Measurements from ENCODE around the gene CATSPERD.
"Not testable (repeated sequence)": the region's sequence is repeated elsewhere in the genome, so short reads cannot be mapped to it uniquely, and the experiment has no call there.

Gene CATSPERD

DNA sequence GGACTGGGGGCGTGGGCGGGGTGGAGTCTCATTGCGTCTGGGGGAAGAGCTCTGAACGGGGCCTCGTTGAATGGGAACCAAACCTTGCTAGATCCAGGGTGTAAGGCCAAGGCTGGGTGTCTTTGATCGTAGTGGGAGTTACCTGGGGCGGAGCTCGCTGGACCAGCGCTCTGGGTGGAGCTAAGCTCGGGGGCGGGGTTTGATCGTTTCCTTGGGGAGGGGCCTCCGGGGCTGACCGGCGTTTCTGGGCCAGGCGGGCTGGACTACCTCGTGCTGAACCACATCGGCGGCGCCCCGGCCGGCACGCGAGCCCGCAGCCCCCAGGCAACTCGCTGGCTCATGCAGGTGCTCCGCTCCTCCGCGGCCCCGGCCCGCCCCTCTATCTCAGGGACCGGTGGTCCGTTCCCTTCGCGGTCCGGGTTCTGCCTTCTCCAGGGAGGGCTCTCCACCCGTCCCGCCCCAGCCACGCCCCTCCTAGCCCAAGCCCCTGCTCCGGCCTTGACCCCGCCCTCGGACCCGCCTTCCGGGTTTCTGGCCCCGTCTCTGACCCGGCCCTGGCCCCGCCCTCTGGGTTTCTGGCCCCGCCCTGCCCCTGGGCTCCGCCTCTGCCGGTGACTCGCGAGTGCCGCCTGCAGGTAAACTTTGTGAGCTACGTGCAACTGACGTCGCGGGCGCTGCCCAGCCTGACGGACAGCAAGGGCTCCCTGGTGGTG is 33.6 kb upstream of the CATSPERD start:
- peak; percentile 89 for DNase-seq (ENCODE audit: low read depth)

DNA sequence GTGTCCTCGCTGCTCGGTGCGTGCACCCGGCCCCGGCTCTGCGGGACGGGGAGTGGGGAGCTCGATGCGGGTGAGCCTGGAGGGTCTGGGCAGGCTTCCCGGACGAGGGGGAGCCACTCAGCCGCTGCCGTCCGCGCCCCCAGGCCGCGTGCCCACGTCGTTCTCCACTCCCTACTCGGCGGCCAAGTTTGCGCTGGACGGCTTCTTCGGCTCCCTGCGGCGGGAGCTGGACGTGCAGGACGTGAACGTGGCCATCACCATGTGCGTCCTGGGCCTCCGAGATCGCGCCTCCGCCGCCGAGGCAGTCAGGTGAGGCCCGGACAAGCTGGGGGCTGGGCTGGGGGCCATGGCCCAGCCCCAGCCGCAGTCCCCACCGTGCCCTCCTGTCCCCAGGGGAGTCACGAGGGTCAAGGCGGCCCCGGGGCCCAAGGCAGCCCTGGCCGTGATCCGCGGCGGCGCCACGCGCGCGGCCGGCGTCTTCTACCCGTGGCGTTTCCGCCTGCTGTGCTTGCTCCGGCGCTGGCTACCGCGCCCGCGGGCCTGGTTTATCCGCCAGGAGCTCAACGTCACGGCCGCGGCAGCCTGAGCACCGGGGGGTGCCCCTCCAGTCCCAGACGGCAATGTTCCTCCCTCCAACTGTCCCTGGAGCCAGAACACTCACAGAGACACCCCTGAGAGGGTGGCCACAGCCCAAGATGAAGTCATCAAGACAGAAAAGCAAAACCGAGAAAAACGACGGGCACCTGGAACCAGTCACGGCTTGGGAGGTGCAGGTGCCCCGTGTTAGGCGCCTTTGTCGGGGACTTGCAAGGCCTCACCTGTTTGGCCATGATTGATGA is 32.9 kb upstream of the CATSPERD start:
- no peak for DNase-seq (ENCODE audit: low read depth)

DNA sequence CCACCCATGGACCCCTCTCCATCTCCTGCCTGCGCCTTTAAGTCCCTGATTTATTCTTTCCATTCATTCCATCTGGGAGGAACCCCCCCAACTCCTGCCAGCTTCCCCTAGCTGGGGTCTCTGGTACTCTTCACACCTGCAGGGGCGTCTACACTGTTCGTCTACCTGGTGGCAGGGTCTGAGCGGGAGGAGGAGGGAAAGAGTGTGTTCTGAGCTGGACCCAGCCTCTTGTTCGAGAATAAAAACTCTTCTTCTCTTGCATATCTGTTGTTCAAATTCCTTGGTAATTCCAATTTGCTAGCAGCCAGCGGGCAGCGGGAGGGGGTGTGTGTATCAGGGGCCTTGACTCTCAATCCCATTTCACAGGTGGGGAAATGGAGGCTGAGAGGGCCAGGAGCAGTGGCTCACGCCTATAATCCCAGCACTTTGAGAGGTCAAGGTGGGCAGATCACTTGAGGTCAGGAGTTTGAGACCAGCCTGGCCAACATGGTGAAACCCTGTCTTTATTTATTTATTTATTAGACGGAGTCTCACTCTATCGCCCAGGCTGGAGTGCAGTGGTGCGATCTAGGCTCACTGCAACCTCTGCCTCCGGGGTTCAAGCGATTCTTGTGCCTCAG is 32.1 kb upstream of the CATSPERD start:
- not testable (repeated sequence) for DNase-seq (ENCODE audit: low read depth)

DNA sequence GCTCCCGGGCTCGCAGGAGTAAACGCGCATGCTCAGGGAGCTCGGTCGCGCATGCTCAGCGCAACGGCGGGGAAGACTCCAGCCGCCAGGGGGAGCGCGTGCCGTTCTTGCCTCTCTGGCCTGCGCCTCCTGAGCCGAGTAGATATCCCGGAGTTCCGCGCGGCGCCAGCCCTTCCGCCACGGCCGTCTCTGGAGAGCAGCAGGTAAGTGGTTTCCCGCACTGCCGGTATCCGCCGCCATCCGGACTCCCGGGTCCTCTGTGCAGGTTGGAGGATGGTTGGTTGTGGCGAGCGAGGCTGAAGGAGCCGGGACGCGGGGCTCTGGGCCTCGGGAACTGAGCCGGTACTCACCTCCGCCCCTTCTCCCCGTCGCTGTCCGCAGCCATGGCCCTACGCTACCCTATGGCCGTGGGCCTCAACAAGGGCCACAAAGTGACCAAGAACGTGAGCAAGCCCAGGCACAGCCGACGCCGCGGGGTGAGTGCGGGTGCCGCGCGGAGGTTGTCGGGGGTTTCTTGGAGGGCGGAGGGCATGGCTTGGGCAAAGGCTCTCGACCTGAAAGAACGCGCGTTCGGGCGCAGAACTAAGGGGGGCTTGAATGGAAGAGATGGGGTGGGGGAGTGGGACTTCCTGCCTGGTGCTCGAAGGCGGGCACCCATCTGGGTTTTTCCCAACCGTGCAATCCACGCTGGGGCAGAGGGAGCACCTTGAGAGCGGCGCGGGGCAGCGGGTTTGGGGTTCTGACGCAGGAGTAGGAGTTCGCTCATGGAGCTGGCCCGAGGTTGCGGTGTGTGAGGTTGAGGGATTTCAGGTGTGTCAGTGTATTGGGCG is 30.1 kb upstream of the CATSPERD start, which contains the start of gene RPL36:
TSS of gene RPL36 (plus strand) at position 171 of the 830 bp plus-strand sequence. CDS start at position 384, 213 bp downstream.
- peak; percentile 95 for DNase-seq (ENCODE audit: low read depth)

DNA sequence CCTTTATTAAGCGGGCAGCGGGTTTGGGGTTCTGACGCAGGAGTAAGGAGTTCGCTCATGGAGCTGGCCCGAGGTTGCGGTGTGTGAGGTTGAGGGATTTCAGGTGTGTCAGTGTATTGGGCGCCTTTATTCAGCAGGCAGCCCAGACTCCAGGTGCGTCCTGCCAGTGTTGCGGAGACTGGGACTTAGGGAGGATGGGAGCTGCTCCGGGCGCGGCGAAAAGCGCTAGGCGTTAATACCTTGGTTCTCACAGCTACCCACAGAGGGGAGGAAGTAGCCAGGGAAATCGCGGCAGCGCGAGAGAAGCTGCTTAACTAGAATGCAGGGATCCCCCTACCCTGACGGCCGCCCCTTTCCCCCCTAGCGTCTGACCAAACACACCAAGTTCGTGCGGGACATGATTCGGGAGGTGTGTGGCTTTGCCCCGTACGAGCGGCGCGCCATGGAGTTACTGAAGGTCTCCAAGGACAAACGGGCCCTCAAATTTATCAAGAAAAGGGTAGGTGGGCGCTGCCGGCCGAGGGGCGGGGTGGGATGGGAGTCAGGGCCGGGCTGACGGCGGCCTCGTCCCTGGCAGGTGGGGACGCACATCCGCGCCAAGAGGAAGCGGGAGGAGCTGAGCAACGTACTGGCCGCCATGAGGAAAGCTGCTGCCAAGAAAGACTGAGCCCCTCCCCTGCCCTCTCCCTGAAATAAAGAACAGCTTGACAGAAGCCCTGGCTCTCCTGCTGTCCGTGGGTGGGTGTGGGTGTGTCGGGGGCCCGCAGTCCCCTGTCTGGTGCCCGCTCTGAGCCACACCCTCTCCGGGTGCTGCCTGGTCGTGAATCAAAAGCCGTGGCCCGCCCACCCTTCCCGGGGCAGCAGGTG is 29.2 kb upstream of the CATSPERD start:
- peak; percentile 67 for DNase-seq (ENCODE audit: low read depth)

DNA sequence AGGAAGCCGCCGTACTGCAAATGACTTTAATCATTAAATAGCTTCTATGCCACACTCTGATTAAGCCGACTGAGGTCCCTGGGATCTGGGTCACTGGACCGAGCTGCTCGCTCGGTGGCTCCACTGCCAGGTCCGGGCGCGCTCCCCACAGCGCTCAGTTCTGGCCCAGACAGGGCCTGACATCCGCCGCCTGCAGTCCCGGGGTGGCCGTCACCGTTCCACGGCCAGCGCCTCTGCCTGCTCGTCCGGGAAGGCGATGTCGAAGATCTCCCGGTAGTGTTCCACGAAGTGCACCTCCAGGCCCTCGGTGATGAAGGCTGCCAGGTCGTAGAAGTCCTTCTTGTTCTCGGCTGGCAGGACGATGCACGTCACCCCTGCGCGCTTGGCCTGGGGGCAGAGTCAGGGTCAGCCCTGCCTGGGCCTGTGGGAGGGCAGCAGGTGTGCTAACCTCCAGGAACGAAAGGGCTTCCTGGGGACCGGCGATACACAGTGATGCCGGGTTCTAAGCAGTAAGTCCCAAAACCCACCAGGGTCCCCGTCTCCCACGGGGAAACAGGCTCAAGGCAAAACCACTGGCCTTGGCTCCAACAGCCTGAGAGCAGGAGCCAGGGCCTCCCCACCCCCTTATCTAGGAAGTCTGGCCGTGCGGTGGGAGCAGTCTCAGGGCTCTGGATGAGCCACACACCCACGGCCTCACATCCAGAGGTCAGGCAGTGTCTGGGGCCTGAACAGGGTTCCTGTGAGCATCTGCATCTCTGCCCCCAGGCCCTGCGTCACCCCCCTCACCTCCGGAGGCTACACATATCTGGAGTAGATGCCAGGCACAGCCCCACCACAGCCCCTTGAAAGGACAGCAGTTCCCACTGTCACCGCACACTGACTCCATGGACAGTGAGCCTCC is 28.4 kb upstream of the CATSPERD start:
- no peak for DNase-seq (ENCODE audit: low read depth)

DNA sequence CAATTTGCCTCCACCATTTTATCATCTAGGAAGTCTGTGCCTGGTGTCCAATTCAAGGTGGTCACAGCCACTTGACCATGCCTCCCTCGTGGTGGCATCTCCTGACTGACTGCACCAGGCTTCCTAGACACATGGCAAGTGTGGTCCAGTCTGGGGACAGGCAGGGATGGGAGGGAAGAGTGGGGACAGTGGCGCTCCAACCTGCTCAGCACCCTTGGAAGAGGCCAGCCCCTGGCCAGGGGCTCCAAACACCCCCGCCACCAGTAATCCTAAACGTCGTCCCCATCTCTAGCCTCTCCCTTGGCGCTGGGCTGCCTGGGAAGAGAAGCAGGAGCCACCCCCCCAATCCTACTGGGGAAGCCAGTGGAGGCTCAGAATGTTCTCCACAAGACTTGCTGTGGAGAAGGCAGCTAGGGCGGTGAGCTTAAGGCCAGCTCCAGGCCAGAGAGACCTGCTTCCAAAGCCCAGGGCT is 27.7 kb upstream of the CATSPERD start:
- DNase-seq (ENCODE audit: low read depth) = no peak

DNA sequence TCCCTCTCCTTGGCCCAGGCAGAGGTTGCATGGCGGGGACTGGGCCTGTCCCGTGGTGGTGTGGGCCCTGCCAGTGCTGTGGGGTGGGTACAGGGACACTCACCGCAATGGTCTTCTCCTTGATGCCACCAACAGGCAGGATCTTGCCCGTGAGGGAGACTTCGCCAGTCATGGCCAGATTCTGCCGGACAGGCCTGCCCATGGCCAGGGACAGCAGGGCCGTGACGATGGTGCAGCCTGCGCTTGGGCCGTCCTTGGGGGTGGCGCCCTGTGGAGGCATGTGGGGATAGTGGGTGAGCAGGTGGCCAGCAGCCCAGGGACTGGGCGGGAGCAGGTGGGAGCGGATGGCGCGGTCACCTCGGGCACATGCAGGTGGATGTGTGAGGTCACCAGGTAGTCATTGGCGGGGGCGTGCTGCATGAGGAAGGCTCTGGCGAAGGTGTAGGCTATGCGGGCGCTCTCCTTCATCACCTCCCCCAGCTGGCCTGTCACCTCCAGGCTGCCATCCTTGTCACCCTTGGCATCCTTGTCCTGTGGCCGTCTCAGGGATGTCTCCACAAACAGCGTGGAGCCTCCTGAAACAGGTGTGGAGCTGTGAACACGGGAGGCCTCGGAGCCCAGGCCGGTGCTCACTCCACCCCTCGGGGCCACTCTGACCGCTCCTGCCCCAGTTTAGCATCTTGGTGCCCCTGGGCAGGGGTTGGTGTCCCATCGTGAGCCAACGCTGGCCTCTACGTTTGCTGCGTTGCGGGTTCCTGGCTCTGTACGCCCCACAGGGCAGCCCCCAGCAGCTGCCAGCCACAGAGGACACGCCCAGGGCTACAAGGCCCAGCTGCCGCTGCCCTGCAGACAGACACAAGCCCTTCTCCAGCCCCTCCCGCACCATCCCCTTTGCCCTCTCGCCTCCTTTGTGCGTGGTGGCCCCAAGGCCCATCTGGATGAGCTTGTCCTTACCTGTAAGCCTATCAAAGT is 27.0 kb upstream of the CATSPERD start:
- no peak for DNase-seq (ENCODE audit: low read depth)

DNA sequence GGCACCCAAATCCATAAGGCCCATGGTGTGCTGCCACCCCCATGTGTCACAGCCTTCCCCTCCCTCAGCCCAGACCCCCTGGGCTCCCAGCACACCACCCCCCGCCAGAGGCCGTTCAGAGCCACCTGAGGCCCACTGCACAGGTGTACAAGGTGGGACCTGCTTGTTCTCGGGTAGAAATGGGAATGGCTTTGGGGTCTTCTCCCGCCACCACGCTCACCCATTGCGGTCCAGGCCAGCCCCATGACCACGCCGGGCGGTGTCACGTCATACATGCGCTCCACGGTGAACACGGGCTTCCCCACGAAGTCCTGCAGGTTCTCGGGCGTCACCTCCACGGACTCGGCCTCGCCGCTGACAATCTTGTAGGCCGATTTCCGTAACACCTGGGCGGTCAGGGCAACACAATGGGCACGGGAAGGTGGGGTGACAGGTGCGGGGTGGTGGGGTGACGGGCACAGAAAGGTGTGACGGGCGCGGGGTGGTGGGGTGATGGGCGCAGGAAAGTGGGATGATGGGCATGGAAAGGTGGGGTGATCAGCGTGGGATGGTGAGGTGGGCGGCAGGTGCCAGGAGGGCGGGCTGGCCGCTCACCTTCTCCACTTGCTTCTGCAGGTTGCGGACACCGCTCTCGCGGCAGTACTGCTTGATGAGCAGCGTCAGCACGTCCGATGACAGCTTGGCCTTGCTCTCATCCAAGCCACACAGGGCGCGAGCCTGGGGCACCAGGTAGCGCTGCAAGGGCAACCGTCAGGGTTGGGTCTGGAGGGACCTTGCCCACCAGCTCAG is 26.1 kb upstream of the CATSPERD start:
- no peak for DNase-seq (ENCODE audit: low read depth)

DNA sequence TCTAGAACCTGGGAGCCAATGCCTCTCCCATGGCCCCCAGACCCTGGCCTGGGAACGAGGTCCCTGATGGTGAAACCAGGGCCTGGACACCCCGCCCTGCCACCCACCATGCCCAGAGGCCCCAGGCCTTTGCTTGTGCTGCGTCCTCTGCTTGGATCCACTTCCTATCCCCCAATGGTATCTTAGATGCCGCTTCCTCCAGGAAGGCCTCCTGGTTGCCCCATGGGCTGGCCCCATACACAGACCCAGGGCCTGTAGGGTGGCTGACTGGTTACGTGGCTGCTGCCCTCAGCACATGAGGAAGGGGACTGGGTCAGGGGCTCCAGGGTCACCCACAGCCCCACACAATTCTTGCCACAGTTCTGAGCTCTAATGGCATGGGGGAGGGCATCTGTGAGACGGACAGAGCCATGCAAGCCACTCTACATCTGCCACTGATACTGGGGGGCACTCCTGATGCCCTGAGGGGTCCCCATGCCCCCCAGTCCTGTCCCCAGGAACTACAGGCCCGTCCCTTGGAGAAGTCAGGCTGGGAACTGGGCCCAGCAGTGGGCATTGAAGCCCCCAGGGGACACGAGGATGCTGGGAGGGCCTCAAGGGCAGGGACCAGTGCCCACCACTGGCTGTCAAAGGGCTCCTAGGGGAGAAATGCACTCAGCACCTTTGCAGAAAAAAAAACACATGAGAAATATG is 25.3 kb upstream of the CATSPERD start:
- DNase-seq (ENCODE audit: low read depth) = no peak

DNA sequence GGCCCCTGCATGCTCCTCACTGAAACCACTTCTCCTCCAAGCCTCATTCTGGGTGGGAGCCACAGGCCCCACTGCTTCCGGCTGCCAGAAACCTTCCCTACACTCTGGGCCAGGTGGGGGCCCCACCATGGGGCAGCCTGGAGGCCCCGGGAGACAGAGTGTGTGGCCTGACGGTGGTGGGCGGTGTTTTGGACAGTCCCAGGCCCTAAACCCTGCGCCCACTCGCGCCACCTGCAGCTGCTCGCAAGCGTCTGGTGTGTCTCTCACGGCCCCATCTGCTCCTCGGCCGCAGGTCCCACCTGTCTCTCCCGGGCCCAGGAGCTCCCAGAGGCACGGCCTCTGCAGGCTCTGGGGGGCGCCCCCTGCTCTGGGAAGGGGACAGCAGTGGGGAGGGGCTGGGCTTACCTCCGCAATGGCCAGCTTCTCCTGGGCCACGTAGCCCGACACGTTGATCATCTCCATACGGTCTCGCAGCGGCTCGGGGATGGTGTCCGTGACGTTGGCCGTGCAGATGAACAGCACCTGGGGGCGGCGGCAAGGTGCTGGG is 24.7 kb upstream of the CATSPERD start:
- DNase-seq (ENCODE audit: low read depth) = no peak

DNA sequence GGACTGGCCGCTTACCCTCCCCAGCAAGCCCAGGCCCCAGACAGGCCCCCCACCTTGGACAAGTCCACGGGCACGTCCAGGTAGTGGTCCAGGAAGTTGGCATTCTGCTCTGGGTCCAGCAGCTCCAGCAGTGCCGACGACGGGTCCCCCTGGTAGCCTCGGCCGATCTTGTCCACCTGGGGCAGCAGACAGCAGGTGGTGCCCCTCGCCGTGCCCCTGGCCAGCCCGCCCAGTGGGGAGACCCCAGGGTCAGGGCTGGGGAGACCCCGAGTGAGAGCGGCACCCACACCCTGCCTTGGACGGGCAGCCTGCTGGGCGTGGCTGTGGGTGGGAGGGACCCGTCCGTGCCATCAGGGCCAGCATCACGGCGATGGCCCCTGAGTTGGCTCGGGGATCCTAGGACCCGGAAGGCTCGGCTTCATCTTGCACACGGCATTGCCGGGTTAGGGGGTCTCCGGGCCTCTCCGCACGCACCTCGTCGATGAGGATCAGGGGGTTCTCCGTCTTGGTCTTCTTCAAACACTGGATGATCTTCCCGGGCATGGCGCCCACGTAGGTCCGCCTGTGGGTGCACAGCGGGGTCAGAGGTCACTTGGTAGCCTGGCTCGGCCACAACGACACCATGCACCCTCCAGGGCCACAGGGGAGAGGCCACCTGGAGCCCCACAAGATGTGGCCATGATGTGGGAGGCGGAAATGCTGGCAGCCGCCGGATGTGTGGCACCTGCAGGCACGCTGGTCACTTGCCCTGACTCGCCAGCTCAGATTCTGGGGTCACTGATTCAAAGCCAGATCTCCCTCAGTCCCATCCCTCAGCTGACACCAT is 24.0 kb upstream of the CATSPERD start:
- no peak for DNase-seq (ENCODE audit: low read depth)

DNA sequence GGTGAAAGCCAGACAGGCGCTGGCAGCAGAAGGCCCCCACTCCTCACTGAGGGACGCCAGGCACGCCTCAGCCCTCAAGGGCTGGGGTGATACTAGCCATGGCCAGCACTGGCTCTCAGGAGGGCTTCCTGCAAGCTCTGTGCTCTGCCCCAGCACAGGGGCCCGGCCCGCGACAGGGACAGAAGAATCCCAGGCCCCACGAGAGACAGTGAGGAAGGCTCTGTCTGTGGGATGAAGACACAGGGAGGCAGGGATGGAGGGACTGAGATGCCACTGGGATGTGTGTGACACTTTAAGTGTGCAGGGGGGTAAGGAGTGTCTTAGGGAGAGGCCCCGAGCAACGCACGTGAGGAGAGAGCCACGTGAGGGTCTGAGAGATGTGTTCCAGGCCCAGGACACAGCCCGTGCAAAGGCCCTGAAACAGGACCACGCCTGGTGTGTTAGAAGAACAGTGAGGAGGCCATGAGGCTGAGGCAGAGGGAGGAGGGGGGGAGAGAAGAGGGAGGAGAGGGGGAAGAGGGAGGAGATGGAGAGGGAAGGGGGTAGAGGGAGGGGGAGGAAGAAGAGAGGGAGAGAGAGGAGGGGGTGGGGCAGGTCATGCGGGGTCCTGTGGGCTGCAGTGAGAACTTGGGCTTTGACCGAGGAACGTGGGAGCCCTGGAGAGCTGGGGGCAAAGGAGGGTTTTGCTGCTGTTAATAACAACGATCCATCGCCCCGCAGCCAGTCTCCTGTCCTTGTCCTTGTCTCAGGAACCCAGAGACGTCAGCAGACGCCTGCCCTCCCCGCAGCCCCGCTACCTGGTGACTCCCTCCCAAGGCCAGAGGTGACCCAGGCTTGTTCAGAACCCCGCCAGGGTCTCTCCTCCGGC is 23.2 kb upstream of the CATSPERD start:
- DNase-seq (ENCODE audit: low read depth) = no peak

DNA sequence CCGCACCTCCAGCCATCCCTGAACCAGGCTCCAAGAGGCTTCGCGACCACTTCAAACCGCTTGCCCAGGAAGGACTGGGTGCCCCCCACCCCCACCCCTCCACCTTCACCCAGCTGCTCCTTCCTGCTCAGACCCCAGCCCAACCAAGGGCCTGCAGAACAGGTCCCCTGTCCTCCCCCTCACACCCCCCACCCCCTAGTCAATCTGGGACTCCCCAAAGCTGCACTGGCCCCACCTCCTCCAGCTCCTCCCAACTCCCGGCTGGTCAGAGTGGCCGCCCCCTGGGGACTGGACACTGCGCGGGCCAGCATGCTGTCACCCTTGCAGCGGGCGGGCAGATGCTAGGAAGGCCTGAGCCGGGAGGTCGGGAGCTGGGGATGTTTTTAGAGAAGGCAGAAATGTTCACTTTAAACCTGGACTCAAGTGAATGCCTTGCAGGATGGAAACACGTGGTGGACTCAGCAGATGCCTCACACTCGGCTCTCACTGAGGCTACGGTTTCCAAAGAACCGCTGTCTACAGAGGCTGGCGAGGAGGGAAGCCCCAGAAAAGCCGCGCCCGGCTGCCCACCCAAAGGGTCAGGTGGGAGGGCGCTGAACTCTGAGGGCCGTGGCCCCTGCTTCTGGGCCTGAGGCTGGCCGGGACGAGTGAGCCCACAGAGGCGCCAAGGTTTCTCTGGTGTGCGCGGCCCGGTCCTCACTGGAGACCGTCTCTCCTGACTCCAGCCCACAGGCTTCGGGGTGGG is 22.4 kb upstream of the CATSPERD start:
- no peak for DNase-seq (ENCODE audit: low read depth)
